SK-N-SH (cell line): ENCODE data around the gene ZSWIM5. TPM values are rescaled to one million over a fixed set of nuclear protein-coding genes. Genes with fewer than 3 reads are reported as not detected.

Source experiments
- CTCF ChIA-PET: fragments of 300-600, 350-600 bp; formaldehyde crosslinking; extraction: SDS; loops from one replicate; lab custom pipeline; 2021; lab: Yijun Ruan, JAX
- POLR2A ChIA-PET: fragments of 350-600 bp; sonication (Branson Sonifier 250); formaldehyde crosslinking; extraction: SDS; loops from one replicate; lab custom pipeline; 2020; ENCODE audit warnings: antibody characterized with exemption, inconsistent platforms; lab: Yijun Ruan, JAX
- DNase-seq: peaks from one replicate; pipeline ENCODE4 v3.0.0; 2012
- H2AFZ ChIP-seq: fragments of 200-600 bp; sonication (generic); 2 replicates; pipeline ENCODE4 v1.8.1; 2016; ENCODE audit warnings: antibody characterized with exemption, mild to moderate bottlenecking, low read depth
- H3F3A ChIP-seq: fragments of 200-600 bp; sonication (generic); replicated peaks from 2 replicates; pipeline ENCODE3; 2016; ENCODE audit warnings: antibody characterized with exemption, mild to moderate bottlenecking; ENCODE audit not compliant: insufficient read depth
- H3K27ac ChIP-seq, 2 experiments: fragments of 200-500 bp in 1 of 2; fragments of 200-600 bp in 1 of 2; sonication (Bioruptor generic) in 1 of 2; sonication (generic), shearing (Covaris generic) in 1 of 2; 2 replicates each; pipeline versions ENCODE4 v1.5.1 to v1.6.1; 2014 to 2016; ENCODE audit warnings: low read depth in 2 of 2, inconsistent platforms in 1 of 2, low read length in 1 of 2, mild to moderate bottlenecking in 1 of 2, mixed read lengths in 1 of 2
- H3K27me3 ChIP-seq: fragments of 200-600 bp; sonication (generic), shearing (Covaris generic); 2 replicates; pipeline ENCODE4 v1.6.1; 2016; ENCODE audit warnings: mixed run types; ENCODE audit not compliant: insufficient read depth
- H3K36me3 ChIP-seq, 2 experiments: fragments of 200-500 bp in 1 of 2; fragments of 200-600 bp in 1 of 2; sonication (Bioruptor generic) in 1 of 2; sonication (generic) in 1 of 2; replicated peaks in 1 of 2; 2 replicates each; pipeline versions ENCODE3 to v1.5.1; 2014 to 2016; ENCODE audit warnings: low read length in 1 of 2, mild to moderate bottlenecking in 1 of 2; ENCODE audit not compliant: insufficient read depth in 2 of 2, control insufficient read depth in 1 of 2
- H3K4me1 ChIP-seq, 2 experiments: fragments of 200-500 bp in 1 of 2; fragments of 200-600 bp in 1 of 2; sonication (Bioruptor generic) in 1 of 2; sonication (generic), shearing (Covaris generic) in 1 of 2; 2 replicates each; pipeline versions ENCODE4 v1.5.1 to v1.6.1; 2014 to 2016; ENCODE audit warnings: low read depth in 1 of 2, low read length in 1 of 2, mixed run types in 1 of 2; ENCODE audit not compliant: insufficient read depth in 2 of 2, control insufficient read depth in 1 of 2
- H3K4me2 ChIP-seq: fragments of 200-600 bp; sonication (generic), shearing (Covaris generic); 2 replicates; pipeline ENCODE4 v1.6.1; 2017; ENCODE audit warnings: mixed run types
- H3K4me3 ChIP-seq, 2 experiments: fragments of 200-500 bp in 1 of 2; fragments of 200-600 bp in 1 of 2; sonication (Bioruptor generic) in 1 of 2; sonication (generic), shearing (Covaris generic) in 1 of 2; 2 replicates each; pipeline versions ENCODE4 v1.5.1 to v1.8.1; 2014 to 2016; ENCODE audit warnings: low read depth in 2 of 2, inconsistent platforms in 1 of 2, low read length in 1 of 2, mild to moderate bottlenecking in 1 of 2, mixed read lengths in 1 of 2, moderate library complexity in 1 of 2
- H3K79me2 ChIP-seq: fragments of 200-600 bp; sonication (generic); 2 replicates; pipeline ENCODE4 v1.8.1; 2017; ENCODE audit warnings: mild to moderate bottlenecking; ENCODE audit not compliant: insufficient read depth
- H3K9ac ChIP-seq: fragments of 200-600 bp; sonication (generic); 2 replicates; pipeline ENCODE4 v1.6.1; 2017; ENCODE audit warnings: mixed run types
- H3K9me2 ChIP-seq: fragments of 200-600 bp; sonication (generic); 2 replicates; pipeline ENCODE4 v1.6.1; 2017; ENCODE audit warnings: mixed run types
- H3K9me3 ChIP-seq: fragments of 200-600 bp; sonication (generic); 2 replicates; pipeline ENCODE4 v1.6.1; 2017; ENCODE audit warnings: mixed run types, mild to moderate bottlenecking, moderate library complexity
- H4K20me1 ChIP-seq: fragments of 200-600 bp; sonication (generic); 2 replicates; pipeline ENCODE4 v1.6.1; 2017; ENCODE audit warnings: mild to moderate bottlenecking, mixed run types; ENCODE audit not compliant: insufficient read depth
- CHD2 ChIP-seq: fragments of 150-350 bp; IDR thresholded peaks from 2 replicates; pipeline ENCODE4 v1.6.1; 2018; ENCODE audit warnings: low read length; ENCODE audit not compliant: partially characterized antibody
- ELF1 ChIP-seq: IDR thresholded peaks from 2 replicates; pipeline ENCODE4 v1.4.0; 2012
- EP300 ChIP-seq, 2 experiments: IDR thresholded peaks; 2 replicates each; pipeline versions ENCODE4 v1.4.0 to v1.6.1; 2012; ENCODE audit warnings: borderline replicate concordance in 1 of 2, low read depth in 1 of 2, low read length in 1 of 2
- FOXJ3 ChIP-seq: sonication (generic); formaldehyde crosslinking; IDR thresholded peaks from 2 replicates; pipeline ENCODE4 v1.5.1; 2020; ENCODE audit warnings: mild to moderate bottlenecking, missing genetic modification reagents
- GABPA ChIP-seq: IDR thresholded peaks from 2 replicates; pipeline ENCODE4 v1.4.0; 2012; ENCODE audit warnings: low read depth, mild to moderate bottlenecking
- IRF3 ChIP-seq: fragments of 150-350 bp; IDR thresholded peaks from 2 replicates; pipeline ENCODE4 v1.6.1; 2016; ENCODE audit warnings: mild to moderate bottlenecking, low read depth, low read length
- JUND ChIP-seq: IDR thresholded peaks from 2 replicates; pipeline ENCODE4 v1.4.0; 2012
- MXI1 ChIP-seq: IDR thresholded peaks from 2 replicates; pipeline ENCODE4 v1.6.1; 2012; ENCODE audit warnings: mild to moderate bottlenecking, low read depth, low read length, improper control_type of control experiment
- POLR2AphosphoS5 ChIP-seq: IDR thresholded peaks from 2 replicates; pipeline ENCODE4 v1.6.1; 2012; ENCODE audit warnings: low read depth, low read length
- RAD21 ChIP-seq: IDR thresholded peaks from 2 replicates; pipeline ENCODE4 v1.6.1; 2012; ENCODE audit warnings: mild to moderate bottlenecking, low read length
- SMC3 ChIP-seq: IDR thresholded peaks from 2 replicates; pipeline ENCODE4 v1.6.1; 2012; ENCODE audit warnings: low read depth, low read length, improper control_type of control experiment
- TAF1 ChIP-seq: IDR thresholded peaks from 2 replicates; pipeline ENCODE4 v1.6.1; 2012; ENCODE audit warnings: low read depth, mild to moderate bottlenecking, low read length, moderate library complexity, borderline replicate concordance
- TCF12 ChIP-seq: IDR thresholded peaks from 2 replicates; pipeline ENCODE4 v1.4.0; 2012
- USF2 ChIP-seq: fragments of 150-350 bp; IDR thresholded peaks from 2 replicates; pipeline ENCODE4 v1.6.1; 2017; ENCODE audit warnings: antibody characterized with exemption, low read length, low read depth, borderline replicate concordance
- YY1 ChIP-seq: IDR thresholded peaks from 2 replicates; pipeline ENCODE4 v1.4.0; 2012; ENCODE audit warnings: low read depth, mild to moderate bottlenecking
- polyA plus RNA-seq, 3 experiments: library from polyadenylated mRNA; depleted of rRNA; stranded (reverse); fragments of >200 nt; gene quantifications; 2 replicates each; pipeline ENCODE4 v1.2.3, GENCODE V29; 2012
- TF ChIP-seq, protein P1 (sequence below): IDR thresholded peaks from 2 replicates; pipeline ENCODE4 v1.4.0; 2012; ENCODE audit warnings: low read depth
- TF ChIP-seq, protein P2 (sequence below): fragments of 200-600 bp; sonication (generic); IDR thresholded peaks from 2 replicates; pipeline ENCODE4 v1.6.1; 2017; ENCODE audit warnings: antibody characterized with exemption, mild to moderate bottlenecking, moderate library complexity

Gene ZSWIM5
- polyA plus RNA-seq, 1 of the 3 experiments (the other 2 are of a cell fraction) = 0.07 TPM

DNA sequence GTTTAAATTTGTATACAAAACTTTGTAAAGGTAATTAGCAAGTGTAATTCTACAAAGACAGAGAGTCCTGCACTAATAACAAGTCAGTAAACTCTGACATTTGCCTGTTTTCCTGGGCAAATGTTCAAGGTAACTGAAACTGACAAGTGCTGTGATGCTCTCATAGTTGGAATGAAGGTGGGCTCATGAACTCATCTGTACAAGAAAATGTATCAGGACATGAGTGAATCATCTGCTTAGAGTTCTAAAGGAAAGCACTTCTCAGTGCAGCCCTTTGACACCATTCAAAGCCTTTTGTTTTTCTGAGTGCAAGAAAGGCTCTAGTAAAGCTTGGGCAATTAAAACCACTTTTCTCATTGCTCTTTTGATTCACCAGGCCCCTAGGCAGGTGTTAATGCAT is 102.9 kb downstream of the ZSWIM5 start:
- no peaks in the 10 kb centered on the region for H3K9me2 ChIP-seq
- H3K4me3 ChIP-seq = no peak overlapping the region
- CTCF ChIA-PET = no interaction called here
- POLR2A ChIA-PET = no interaction called here
- H3K27ac ChIP-seq = no peak overlapping the region
- no peaks in the 10 kb centered on the region for H4K20me1 ChIP-seq
- no peak overlapping the region for H3K9ac ChIP-seq
- no peaks in the 10 kb centered on the region for H3K79me2 ChIP-seq
- H3K27me3 ChIP-seq = no peaks in the 10 kb centered on the region
- no peaks in the 10 kb centered on the region for H3K4me1 ChIP-seq
- no peak for DNase-seq
- TF ChIP-seq IRF3 (no peak), ELF1 (no peak), USF2 (no peak), FOXJ3 (CRISPR knock-in tag) (no peak), CHD2 (no peak), TCF12 (no peak), JUND (no peak), YY1 (no peak), POLR2AphosphoS5 (no peak), RAD21 (no peak), MXI1 (no peak), SMC3 (no peak), EP300 (IDR thresholded peaks at IDR 0.05; ENCODE audit: borderline replicate concordance in 1 of 2, low read depth in 1 of 2, low read length in 1 of 2) (no peak), TAF1 (no peak), GABPA (no peak)
- TF ChIP-seq, protein P1, sequence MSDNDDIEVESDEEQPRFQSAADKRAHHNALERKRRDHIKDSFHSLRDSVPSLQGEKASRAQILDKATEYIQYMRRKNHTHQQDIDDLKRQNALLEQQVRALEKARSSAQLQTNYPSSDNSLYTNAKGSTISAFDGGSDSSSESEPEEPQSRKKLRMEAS = no peak
- TF ChIP-seq, protein P2, sequence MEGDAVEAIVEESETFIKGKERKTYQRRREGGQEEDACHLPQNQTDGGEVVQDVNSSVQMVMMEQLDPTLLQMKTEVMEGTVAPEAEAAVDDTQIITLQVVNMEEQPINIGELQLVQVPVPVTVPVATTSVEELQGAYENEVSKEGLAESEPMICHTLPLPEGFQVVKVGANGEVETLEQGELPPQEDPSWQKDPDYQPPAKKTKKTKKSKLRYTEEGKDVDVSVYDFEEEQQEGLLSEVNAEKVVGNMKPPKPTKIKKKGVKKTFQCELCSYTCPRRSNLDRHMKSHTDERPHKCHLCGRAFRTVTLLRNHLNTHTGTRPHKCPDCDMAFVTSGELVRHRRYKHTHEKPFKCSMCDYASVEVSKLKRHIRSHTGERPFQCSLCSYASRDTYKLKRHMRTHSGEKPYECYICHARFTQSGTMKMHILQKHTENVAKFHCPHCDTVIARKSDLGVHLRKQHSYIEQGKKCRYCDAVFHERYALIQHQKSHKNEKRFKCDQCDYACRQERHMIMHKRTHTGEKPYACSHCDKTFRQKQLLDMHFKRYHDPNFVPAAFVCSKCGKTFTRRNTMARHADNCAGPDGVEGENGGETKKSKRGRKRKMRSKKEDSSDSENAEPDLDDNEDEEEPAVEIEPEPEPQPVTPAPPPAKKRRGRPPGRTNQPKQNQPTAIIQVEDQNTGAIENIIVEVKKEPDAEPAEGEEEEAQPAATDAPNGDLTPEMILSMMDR = no peak
- no peak overlapping the region for H2AFZ ChIP-seq
- H3K4me2 ChIP-seq = no peak overlapping the region
- H3F3A ChIP-seq = no peaks in the 10 kb centered on the region
- H3K36me3 ChIP-seq = no peaks in the 10 kb centered on the region
- no peaks in the 10 kb centered on the region for H3K9me3 ChIP-seq
